ENCODE results near the gene CACNA1D. TPM values are rescaled to one million over a fixed set of nuclear protein-coding genes. Genes with fewer than 3 reads are reported as not detected.
"Not testable (repeated sequence)": the region's sequence is repeated elsewhere in the genome, so short reads cannot be mapped to it uniquely, and the experiment has no call there.

Gene CACNA1D
- total RNA-seq, 2 donors from 2014 or later = 0.56 to 1.5 TPM

GRCh38 chr3:53555068-53555588 is 60.7 kb downstream of the CACNA1D start:
- ATAC-seq (replicated peaks) = peak; percentile 80
- H3K27ac Mint-ChIP-seq = peak overlapping the region; percentile 53
- H3K36me3 Mint-ChIP-seq (ENCODE audit: low read depth) = no peaks in the 10 kb centered on the region
- peaks cover 8% of the 10 kb centered on the region for H3K4me1 Mint-ChIP-seq
- H3K4me3 Mint-ChIP-seq = peak overlapping the region; percentile 26
- peaks cover 16% of the 10 kb centered on the region for H3K27me3 Mint-ChIP-seq
- H3K9me3 Mint-ChIP-seq = peaks cover 4% of the 10 kb centered on the region

- Mint-ChIP-seq H3K27me3 (peaks cover 19% of the 10 kb centered on the region), H3K36me3 (ENCODE audit: low read depth) (no peaks in the 10 kb centered on the region), H3K4me1 (no peaks in the 10 kb centered on the region), H3K27ac (no peak overlapping the region), H3K9me3 (no peaks in the 10 kb centered on the region), H3K4me3 (no peak overlapping the region)
- ATAC-seq (replicated peaks) = no peak
Observed at GRCh38 chr3:53566461-53567145, 72.2 kb downstream of the CACNA1D start.

- ATAC-seq (replicated peaks) = no peak
- H3K9me3 Mint-ChIP-seq = no peaks in the 10 kb centered on the region
- H3K4me3 Mint-ChIP-seq = no peak overlapping the region
- no peaks in the 10 kb centered on the region for H3K36me3 Mint-ChIP-seq (ENCODE audit: low read depth)
- H3K27me3 Mint-ChIP-seq = peaks cover 16% of the 10 kb centered on the region
- no peaks in the 10 kb centered on the region for H3K4me1 Mint-ChIP-seq
- H3K27ac Mint-ChIP-seq = no peak overlapping the region
Observed at GRCh38 chr3:53570081-53570480, 75.7 kb downstream of the CACNA1D start.

DNA sequence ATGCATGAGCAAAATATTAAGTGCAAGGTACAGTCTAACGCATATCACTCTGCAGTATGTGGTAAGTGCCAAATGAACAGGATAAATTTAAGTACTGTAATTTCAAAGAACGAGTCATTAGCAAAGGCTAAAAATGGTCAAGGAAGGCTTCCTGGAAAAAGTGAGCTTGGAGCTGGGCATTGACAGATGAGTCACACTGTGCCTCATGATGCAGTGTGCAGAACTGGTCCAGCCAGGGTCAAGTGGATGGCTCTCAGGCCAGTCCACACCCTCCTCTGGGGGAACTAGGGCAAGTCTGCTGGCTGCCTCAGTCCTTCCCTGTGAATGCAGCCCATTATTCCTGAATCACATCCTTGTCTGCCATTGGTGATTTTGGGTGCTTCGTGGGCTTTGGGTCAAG is 76.3 kb downstream of the CACNA1D start:
- Mint-ChIP-seq H3K9me3 (no peaks in the 10 kb centered on the region), H3K4me3 (no peak overlapping the region), H3K27ac (no peak overlapping the region), H3K36me3 (ENCODE audit: low read depth) (no peaks in the 10 kb centered on the region), H3K4me1 (no peaks in the 10 kb centered on the region), H3K27me3 (peaks cover 20% of the 10 kb centered on the region)
- no peak for ATAC-seq (replicated peaks)

DNA sequence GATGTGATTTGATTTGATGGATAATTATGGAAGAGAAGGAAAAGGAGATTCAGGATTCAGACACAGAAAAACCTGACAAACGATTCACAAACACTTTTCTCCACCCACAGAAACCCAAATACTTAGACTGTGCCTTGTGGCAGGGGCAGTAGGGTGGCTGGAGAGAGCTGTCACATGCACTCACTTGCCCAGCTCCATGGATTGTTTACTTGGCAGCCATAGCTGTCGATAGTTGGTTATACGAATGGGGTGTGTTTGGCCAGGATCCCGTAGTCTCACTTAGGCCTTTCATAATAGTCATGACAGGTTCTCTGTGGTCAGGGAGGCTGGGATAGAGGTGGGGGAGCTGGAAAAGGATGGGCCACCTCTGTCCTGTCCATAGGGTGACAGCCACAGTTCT is 76.9 kb downstream of the CACNA1D start:
- no peak overlapping the region for H3K27ac Mint-ChIP-seq
- H3K9me3 Mint-ChIP-seq = no peaks in the 10 kb centered on the region
- ATAC-seq (replicated peaks) = no peak
- peaks cover 20% of the 10 kb centered on the region for H3K27me3 Mint-ChIP-seq
- H3K4me3 Mint-ChIP-seq = no peak overlapping the region
- no peaks in the 10 kb centered on the region for H3K36me3 Mint-ChIP-seq (ENCODE audit: low read depth)
- no peaks in the 10 kb centered on the region for H3K4me1 Mint-ChIP-seq

DNA sequence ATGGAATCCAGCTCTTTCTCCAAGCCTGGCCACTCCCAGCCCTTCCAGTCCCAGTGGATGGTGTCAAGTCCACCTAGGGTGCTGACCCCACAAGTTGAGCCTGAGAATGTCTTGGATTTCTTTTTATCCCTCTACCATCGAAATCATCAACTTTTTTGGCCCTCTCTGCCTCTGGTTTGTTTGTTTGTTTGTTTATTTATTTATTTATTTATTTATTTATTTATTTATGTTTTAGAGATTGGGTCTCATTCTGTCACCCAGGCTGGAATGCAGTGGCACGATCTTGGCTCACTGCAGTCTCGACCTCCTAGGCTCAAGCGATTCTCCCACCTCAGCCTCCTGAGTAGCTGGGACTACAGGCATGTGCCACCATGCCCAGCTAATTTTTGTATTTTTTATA is 77.8 kb downstream of the CACNA1D start:
- not testable (repeated sequence) for H3K27ac Mint-ChIP-seq; ATAC-seq (replicated peaks); H3K36me3 Mint-ChIP-seq (ENCODE audit: low read depth); H3K4me3 Mint-ChIP-seq; H3K4me1 Mint-ChIP-seq; H3K9me3 Mint-ChIP-seq
- peaks cover 18% of the 10 kb centered on the region for H3K27me3 Mint-ChIP-seq

DNA sequence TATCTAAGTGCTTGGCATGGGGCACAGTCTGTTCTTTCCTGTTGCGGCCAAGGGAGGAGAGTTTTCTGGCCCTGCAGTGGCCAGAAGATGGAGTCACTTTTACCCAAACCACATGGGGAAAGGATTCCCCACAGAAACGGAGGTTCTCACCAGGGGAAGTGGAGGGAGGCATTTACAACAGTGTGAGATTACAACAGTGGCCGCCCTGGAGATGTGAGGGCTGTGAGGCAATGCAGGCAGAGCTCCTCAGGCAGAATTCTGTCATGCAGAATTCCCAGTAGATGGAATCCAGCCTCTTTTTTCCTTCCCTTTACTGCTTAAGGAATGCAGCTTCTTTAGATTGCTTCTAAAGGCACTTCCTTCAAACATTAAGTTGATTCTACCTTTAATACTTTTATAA is 83.1 kb downstream of the CACNA1D start:
- no peak overlapping the region for H3K4me3 Mint-ChIP-seq
- no peak for ATAC-seq (replicated peaks)
- no peaks in the 10 kb centered on the region for H3K36me3 Mint-ChIP-seq (ENCODE audit: low read depth)
- H3K27me3 Mint-ChIP-seq = peaks cover 10% of the 10 kb centered on the region
- H3K9me3 Mint-ChIP-seq = no peaks in the 10 kb centered on the region
- H3K27ac Mint-ChIP-seq = no peak overlapping the region
- no peaks in the 10 kb centered on the region for H3K4me1 Mint-ChIP-seq

- no peak for ATAC-seq (replicated peaks)
- Mint-ChIP-seq H3K36me3 (ENCODE audit: low read depth) (no peaks in the 10 kb centered on the region), H3K4me3 (no peak overlapping the region), H3K9me3 (no peaks in the 10 kb centered on the region), H3K4me1 (no peaks in the 10 kb centered on the region), H3K27me3 (peaks cover 10% of the 10 kb centered on the region), H3K27ac (no peak overlapping the region)
Observed at GRCh38 chr3:53579636-53580035, 85.2 kb downstream of the CACNA1D start.

DNA sequence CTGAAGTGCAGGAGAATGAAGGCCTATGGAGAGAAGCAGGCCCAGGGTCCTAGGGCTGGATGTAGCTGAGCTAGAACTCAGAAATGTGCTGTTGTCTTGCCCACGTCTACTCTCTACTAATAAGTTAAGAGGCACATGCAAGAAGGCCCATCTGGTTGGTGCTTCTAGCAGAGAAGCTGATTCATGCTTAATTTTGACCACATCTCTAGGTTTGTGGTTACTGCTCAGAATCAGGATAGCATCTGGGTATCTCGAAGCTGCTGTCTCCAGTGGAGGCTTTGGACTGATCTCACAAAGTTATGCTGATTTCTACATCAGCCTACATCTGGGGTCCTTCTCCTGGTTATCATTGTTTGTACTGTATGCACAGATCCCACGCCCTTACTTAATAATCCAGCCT is 87.3 kb downstream of the CACNA1D start:
- Mint-ChIP-seq H3K9me3 (no peaks in the 10 kb centered on the region), H3K4me3 (no peak overlapping the region), H3K27me3 (peaks cover 3% of the 10 kb centered on the region), H3K4me1 (no peaks in the 10 kb centered on the region), H3K36me3 (ENCODE audit: low read depth) (no peaks in the 10 kb centered on the region), H3K27ac (no peak overlapping the region)
- peak; percentile 84 for ATAC-seq (replicated peaks)

DNA sequence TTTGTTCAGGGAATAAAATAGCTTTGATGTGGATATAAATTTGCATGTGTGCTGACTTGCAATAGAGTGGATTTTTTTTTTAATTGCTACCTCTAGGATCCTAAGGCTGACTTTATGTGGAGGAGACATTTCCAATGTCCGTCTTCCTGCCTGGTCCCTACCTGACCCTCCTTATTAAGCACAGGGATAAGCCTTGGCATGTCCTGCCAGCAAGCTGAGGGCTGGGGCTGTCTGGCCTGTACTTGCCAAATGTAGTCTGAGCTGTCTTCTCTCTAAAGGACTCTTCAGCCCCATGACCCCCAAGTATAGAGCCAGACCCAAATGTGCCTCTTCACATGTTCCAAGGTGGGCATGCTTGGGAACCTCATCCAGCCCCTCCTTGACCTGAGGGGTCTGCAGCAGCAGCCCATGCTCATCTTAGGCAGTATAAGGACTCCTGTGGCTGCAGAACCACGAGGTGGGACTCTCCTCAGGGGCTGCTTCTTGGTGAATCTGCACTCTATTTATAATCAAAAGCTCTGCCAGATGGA is 88.8 kb downstream of the CACNA1D start:
- H3K4me3 Mint-ChIP-seq = no peak overlapping the region
- H3K27me3 Mint-ChIP-seq = no peaks in the 10 kb centered on the region
- H3K9me3 Mint-ChIP-seq = no peaks in the 10 kb centered on the region
- no peaks in the 10 kb centered on the region for H3K36me3 Mint-ChIP-seq (ENCODE audit: low read depth)
- H3K27ac Mint-ChIP-seq = no peak overlapping the region
- ATAC-seq (replicated peaks) = no peak
- no peaks in the 10 kb centered on the region for H3K4me1 Mint-ChIP-seq

- no peak for ATAC-seq (replicated peaks)
- H3K4me3 Mint-ChIP-seq = no peak overlapping the region
Observed at GRCh38 chr3:53585049-53585448, 90.6 kb downstream of the CACNA1D start.

DNA sequence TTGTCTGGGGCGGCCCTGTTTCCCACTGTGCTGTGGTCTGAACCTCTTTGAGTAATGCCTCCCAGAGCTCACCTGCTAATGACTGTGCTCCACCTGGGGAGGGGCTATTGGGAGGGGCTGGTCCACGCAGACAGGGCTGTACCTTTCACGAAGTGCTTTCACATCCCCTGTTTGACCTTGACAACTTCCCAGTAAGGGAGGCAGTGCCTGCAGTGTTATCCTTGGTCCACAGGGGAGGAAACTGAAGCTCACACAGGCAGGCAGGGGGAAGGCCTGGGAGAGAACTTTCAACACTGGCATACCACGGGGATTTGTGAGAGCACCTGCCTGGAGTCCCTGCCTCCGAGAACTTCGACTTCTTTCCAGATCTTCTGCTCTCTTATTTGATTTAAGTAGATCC is 91.2 kb downstream of the CACNA1D start:
- H3K36me3 Mint-ChIP-seq (ENCODE audit: low read depth) = no peaks in the 10 kb centered on the region
- no peaks in the 10 kb centered on the region for H3K9me3 Mint-ChIP-seq
- no peaks in the 10 kb centered on the region for H3K27me3 Mint-ChIP-seq
- no peak overlapping the region for H3K4me3 Mint-ChIP-seq
- no peak for ATAC-seq (replicated peaks)
- no peak overlapping the region for H3K27ac Mint-ChIP-seq
- H3K4me1 Mint-ChIP-seq = no peaks in the 10 kb centered on the region

More at GRCh38 chr3:53585049-53585448, 90.6 kb downstream of the CACNA1D start:
- Mint-ChIP-seq H3K9me3 (no peaks in the 10 kb centered on the region), H3K27ac (no peak overlapping the region), H3K36me3 (ENCODE audit: low read depth) (no peaks in the 10 kb centered on the region), H3K4me1 (no peaks in the 10 kb centered on the region), H3K27me3 (no peaks in the 10 kb centered on the region)

DNA sequence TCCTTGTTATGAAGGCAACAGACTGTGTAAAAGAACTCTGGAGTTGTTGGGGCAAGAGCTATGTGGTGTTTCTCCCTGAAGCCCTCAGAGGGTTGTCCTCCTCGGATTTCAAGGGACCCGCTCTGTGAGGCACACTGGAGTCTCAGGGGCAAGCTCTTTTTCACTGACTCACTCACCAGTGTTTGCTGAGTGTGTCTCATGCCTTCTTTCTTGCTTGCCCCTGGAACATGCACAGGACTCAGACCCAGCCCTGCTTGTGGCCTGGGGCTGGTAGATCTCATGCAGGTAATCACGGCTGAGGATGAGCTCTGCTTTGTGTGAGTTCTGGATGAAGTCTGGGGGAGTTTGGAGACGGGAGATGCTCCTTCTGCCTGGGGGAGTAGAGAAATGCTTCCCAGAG is 93.7 kb downstream of the CACNA1D start:
- Mint-ChIP-seq H3K4me1 (no peaks in the 10 kb centered on the region), H3K9me3 (no peaks in the 10 kb centered on the region)

GRCh38 chr3:53589201-53589600 is 94.8 kb downstream of the CACNA1D start:
- ATAC-seq (replicated peaks) = no peak
- no peak overlapping the region for H3K4me3 Mint-ChIP-seq
- no peaks in the 10 kb centered on the region for H3K4me1 Mint-ChIP-seq
- H3K27me3 Mint-ChIP-seq = peaks cover 5% of the 10 kb centered on the region
- H3K9me3 Mint-ChIP-seq = no peaks in the 10 kb centered on the region
- H3K27ac Mint-ChIP-seq = no peak overlapping the region
- no peaks in the 10 kb centered on the region for H3K36me3 Mint-ChIP-seq (ENCODE audit: low read depth)

More for the DNA sequence above, 93.7 kb downstream of the CACNA1D start:
- peaks cover 5% of the 10 kb centered on the region for H3K27me3 Mint-ChIP-seq
- no peak overlapping the region for H3K27ac Mint-ChIP-seq
- H3K4me3 Mint-ChIP-seq = no peak overlapping the region
- ATAC-seq (replicated peaks) = no peak
- no peaks in the 10 kb centered on the region for H3K36me3 Mint-ChIP-seq (ENCODE audit: low read depth)

GRCh38 chr3:53589806-53590205 is 95.4 kb downstream of the CACNA1D start:
- Mint-ChIP-seq H3K27me3 (peaks cover 5% of the 10 kb centered on the region), H3K4me3 (no peak overlapping the region), H3K9me3 (no peaks in the 10 kb centered on the region), H3K27ac (no peak overlapping the region), H3K36me3 (ENCODE audit: low read depth) (no peaks in the 10 kb centered on the region), H3K4me1 (no peaks in the 10 kb centered on the region)
- no peak for ATAC-seq (replicated peaks)

All from activated T-helper 17 cell treated with anti-CD3 and anti-CD28 coated beads, Interleukin-2, amount 50 U/mL, for 72 hours (primary cell).